KOPT-K1 (cell line): Measurements from ENCODE around the gene RFTN1.
"Not testable (repeated sequence)": the region's sequence is repeated elsewhere in the genome, so short reads cannot be mapped to it uniquely, and the experiment has no call there.

Experiments
- H3K27ac ChIP-seq: fragments of 200-600 bp; sonication (generic); 2 replicates; pipeline ENCODE4 v1.5.1; 2016; ENCODE audit warnings: antibody characterized with exemption, mild to moderate bottlenecking, low read depth, low read length; ENCODE audit not compliant: poor library complexity, severe bottlenecking
- H3K36me3 ChIP-seq: fragments of 200-600 bp; sonication (generic); 2 replicates; pipeline ENCODE4 v1.5.1; 2017; ENCODE audit warnings: antibody characterized with exemption, mild to moderate bottlenecking, low read length, moderate library complexity; ENCODE audit not compliant: insufficient read depth
- H3K9me3 ChIP-seq: fragments of 200-600 bp; sonication (generic); 2 replicates; pipeline ENCODE4 v1.5.1; 2017; ENCODE audit warnings: antibody characterized with exemption, low read length, mild to moderate bottlenecking; ENCODE audit not compliant: insufficient read depth, poor library complexity, severe bottlenecking

RFTN1 gene

GRCh38 chr3:16326724-16327349, 186.7 kb downstream of the RFTN1 start:
- H3K9me3 ChIP-seq: peaks cover 11% of the 10 kb centered on the region
- peaks cover 63% of the 10 kb centered on the region for H3K36me3 ChIP-seq
- no peak overlapping the region for H3K27ac ChIP-seq

- no peak overlapping the region for H3K27ac ChIP-seq
- peaks cover 1% of the 10 kb centered on the region for H3K9me3 ChIP-seq
- peaks cover 66% of the 10 kb centered on the region for H3K36me3 ChIP-seq
These were observed 187.6 kb downstream of the RFTN1 start for GRCh38 chr3:16325850-16326249.

DNA sequence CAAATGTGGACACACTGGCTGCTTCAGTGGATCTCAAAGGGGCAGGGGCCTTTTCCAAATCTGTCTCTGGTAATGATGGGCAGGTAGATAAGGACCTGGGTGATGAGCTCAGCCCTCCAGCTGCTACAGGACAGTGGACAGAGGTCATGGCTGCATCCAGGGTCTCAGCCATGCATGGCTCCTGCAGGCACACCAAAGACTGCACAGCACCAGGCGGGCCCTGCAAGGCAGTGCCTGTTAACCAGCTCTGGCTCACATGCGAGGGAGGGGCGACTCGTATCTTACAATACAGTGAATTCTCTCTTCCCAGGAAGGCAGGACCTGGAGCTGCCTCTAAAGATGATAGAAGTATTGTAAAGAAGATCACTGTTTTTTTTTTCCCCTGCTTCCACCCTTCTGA, 189.8 kb downstream of the RFTN1 start:
- Histone ChIP-seq H3K27ac (no peak overlapping the region), H3K36me3 (peaks cover 78% of the 10 kb centered on the region)

GRCh38 chr3:16322189-16322588, 191.3 kb downstream of the RFTN1 start:
- Histone ChIP-seq H3K9me3 (no peaks in the 10 kb centered on the region), H3K27ac (no peak overlapping the region), H3K36me3 (peaks cover 91% of the 10 kb centered on the region)

More for the DNA sequence above, 189.8 kb downstream of the RFTN1 start:
- no peaks in the 10 kb centered on the region for H3K9me3 ChIP-seq

- Histone ChIP-seq H3K9me3 (no peaks in the 10 kb centered on the region), H3K36me3 (peaks cover 91% of the 10 kb centered on the region)
These were observed 192.8 kb downstream of the RFTN1 start for GRCh38 chr3:16320711-16321110.

GRCh38 chr3:16319723-16320122, 193.8 kb downstream of the RFTN1 start:
- Histone ChIP-seq H3K36me3 (peaks cover 86% of the 10 kb centered on the region), H3K27ac (peak overlapping the region; percentile 63), H3K9me3 (no peaks in the 10 kb centered on the region)

More at GRCh38 chr3:16320711-16321110, 192.8 kb downstream of the RFTN1 start:
- peak overlapping the region; percentile 63 for H3K27ac ChIP-seq

GRCh38 chr3:16319307-16319706, 194.2 kb downstream of the RFTN1 start:
- Histone ChIP-seq H3K36me3 (peaks cover 89% of the 10 kb centered on the region), H3K27ac (peak overlapping the region; percentile 63), H3K9me3 (no peaks in the 10 kb centered on the region)

- Histone ChIP-seq H3K36me3 (peaks cover 91% of the 10 kb centered on the region), H3K27ac (peak overlapping the region; percentile 63)
These were observed 195.3 kb downstream of the RFTN1 start for GRCh38 chr3:16318176-16318575.

GRCh38 chr3:16317561-16317945, 195.9 kb downstream of the RFTN1 start:
- Histone ChIP-seq H3K36me3 (peaks cover 89% of the 10 kb centered on the region), H3K27ac (peak overlapping the region; percentile 63), H3K9me3 (no peaks in the 10 kb centered on the region)

More at GRCh38 chr3:16318176-16318575, 195.3 kb downstream of the RFTN1 start:
- no peaks in the 10 kb centered on the region for H3K9me3 ChIP-seq

- Histone ChIP-seq H3K9me3 (no peaks in the 10 kb centered on the region), H3K27ac (peak overlapping the region; percentile 63), H3K36me3 (peaks cover 83% of the 10 kb centered on the region)
These were observed 196.5 kb downstream of the RFTN1 start for GRCh38 chr3:16316847-16317560.

DNA sequence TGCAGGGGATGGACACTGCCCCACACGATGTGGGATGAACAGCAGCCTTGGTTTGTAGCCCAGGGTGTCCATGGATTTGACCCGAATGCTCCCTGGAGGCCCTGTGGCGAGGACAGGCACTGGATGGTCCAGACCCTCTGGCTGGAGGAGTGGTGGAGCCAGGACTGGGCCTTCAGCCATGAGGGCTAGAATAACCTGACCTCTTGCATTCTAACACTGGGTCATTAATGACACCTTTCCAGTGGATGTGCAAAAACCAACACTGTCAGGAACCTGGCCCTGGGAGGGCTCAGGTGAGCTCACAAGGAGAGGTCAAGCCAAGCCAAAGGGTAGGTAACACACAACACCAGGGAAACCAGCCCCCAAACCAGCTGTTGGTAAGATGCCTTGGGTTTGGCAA, 197.1 kb downstream of the RFTN1 start:
- Histone ChIP-seq H3K27ac (peak overlapping the region; percentile 63), H3K36me3 (peaks cover 77% of the 10 kb centered on the region), H3K9me3 (no peaks in the 10 kb centered on the region)

DNA sequence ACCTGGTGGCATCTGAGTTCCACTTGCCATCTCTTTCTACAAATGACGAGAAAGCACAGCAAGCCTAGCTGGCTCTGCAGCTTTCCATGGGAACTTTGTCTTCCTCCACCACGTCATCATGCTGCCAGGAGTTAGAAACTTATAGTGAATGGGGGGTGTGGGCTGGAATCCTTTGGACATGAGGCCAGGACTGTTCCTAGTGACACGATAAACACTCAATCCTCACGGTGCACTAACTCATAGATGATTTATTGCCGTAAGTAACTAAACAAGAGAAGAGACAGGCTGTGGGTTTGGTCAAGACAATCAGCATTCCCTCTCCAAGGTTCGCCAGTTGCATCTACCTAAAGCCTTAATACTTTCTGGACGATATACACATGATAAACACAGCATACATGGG, 197.9 kb downstream of the RFTN1 start:
- peak overlapping the region; percentile 23 for H3K27ac ChIP-seq
- H3K36me3 ChIP-seq: peaks cover 70% of the 10 kb centered on the region
- no peaks in the 10 kb centered on the region for H3K9me3 ChIP-seq

DNA sequence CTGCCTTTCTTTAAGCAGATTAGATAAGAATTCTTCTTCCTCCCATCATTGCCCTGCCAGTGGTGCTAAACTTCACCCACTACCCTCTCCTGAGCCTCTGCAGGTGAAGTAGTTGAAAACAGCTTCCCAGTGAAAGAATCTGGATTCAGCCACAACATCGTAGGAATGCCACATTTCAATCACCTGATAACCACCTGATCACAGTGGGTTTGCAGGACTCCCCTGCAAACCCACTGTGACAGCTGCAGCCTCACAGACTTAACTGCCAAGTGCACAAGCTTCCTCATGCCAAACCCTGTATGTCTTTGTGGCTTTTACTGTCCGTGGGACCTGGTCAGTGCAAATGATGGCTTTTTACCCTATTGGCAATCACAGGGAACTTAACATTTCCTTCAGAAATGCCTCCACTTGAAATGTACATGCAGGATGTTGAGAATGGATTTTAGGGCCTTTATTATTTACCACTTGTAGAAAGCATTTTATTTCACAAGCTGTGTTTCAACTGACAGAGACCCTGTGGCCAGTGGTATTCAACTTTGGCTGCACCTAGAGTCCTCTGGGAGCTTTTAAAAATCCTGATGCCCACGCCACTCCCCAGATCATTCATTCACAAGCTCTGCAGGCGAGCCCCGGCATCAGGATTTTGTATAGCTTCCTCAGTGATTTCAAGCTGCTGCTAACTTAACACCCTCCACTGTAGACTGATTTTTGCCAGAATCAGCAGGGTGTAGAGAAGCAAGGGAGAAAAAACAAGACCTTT, 199.4 kb downstream of the RFTN1 start:
- Histone ChIP-seq H3K9me3 (no peaks in the 10 kb centered on the region), H3K36me3 (peaks cover 54% of the 10 kb centered on the region), H3K27ac (peak overlapping the region; percentile 88)

DNA sequence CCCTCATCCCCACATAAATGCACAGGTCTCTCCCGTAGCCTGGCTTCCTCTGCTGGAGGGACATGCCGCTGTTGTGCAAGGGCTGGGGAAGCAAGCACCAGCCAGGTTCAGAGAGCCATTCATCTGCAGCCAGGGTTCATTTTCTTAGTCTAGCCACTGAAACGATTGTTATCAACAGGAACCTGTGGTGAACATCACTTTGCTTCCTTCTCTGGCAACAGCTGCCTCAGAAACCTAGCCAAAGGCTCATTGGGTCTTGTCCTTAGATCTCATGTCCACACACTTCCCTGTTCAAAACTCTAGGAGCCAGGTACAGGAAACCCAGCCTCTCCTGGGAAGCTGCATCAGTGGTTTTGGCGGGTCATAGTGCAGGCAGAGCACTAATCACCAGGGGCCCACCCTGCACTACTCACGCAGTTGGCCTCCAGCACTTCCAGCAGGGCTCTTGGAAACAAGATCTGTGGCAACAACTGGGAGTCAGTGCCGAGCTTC, 201.5 kb downstream of the RFTN1 start:
- H3K36me3 ChIP-seq: peaks cover 48% of the 10 kb centered on the region
- no peaks in the 10 kb centered on the region for H3K9me3 ChIP-seq
- H3K27ac ChIP-seq: peak overlapping the region; percentile 88

DNA sequence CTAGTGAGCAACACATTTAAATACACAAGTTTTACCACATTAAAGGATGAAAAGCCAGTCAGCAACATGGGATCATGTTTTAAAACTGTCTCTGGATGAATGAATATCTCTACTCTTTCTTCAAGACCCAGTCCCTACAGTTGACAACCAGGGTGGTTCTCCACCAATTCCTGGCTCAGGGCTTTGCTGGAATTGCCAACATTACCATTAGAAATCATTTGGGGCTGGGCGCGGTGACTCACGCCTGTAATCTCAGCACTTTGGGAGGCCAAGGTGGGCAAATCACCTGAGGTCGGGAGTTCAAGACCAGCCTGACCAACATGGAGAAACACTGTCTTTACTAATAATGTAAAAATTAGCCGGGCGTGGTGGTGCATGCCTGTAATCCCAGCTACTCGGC, 203.0 kb downstream of the RFTN1 start:
- Histone ChIP-seq H3K27ac (peak overlapping the region; percentile 71), H3K36me3 (peaks cover 43% of the 10 kb centered on the region)
- not testable (repeated sequence) for H3K9me3 ChIP-seq
